Sigmoid colon (tissue), 7 donors: Measurements from ENCODE around the gene CCDC148. TPM values are rescaled to one million over a fixed set of nuclear protein-coding genes. Genes with fewer than 3 reads are reported as not detected.

Experiments
- DNase-seq: peaks from one replicate; pipeline ENCODE4 v3.0.0-alpha.2; 2019
- H3K27ac ChIP-seq, 4 donors: fragments of 200-600 bp; sonication (generic); one replicate each; pipeline ENCODE4 v1.5.1; 2016 to 2019; ENCODE audit warnings: mild to moderate bottlenecking in 1 of 4
- H3K27me3 ChIP-seq, 3 donors: fragments of 200-600 bp; sonication (generic); one replicate each; pipeline ENCODE4 v1.5.1; 2019; ENCODE audit warnings: mild to moderate bottlenecking in 1 of 3
- H3K36me3 ChIP-seq, 4 donors: fragments of 200-600 bp; sonication (generic); one replicate each; pipeline ENCODE4 v1.5.1; 2016 to 2019
- H3K4me1 ChIP-seq, 4 donors: fragments of 200-600 bp; sonication (generic); one replicate each; pipeline ENCODE4 v1.5.1; 2017 to 2019
- H3K4me3 ChIP-seq, 4 donors: fragments of 200-600 bp; sonication (generic); one replicate each; pipeline ENCODE4 v1.5.1; 2017 to 2019; ENCODE audit warnings: mild to moderate bottlenecking in 2 of 4, moderate library complexity in 1 of 4
- H3K9me3 ChIP-seq, 4 donors: fragments of 200-600 bp in 3 of 4; sonication (generic) in 3 of 4; one replicate each; pipeline versions ENCODE4 v1.5.1 to v1.6.1; 2013 to 2019
- EP300 ChIP-seq, 4 donors: sonication (generic); formaldehyde crosslinking; IDR thresholded peaks; one replicate each; pipeline ENCODE4 v1.6.1; 2017; ENCODE audit warnings: antibody characterized with exemption in 4 of 4
- POLR2A ChIP-seq, 2 donors: fragments of 450-650 bp; IDR thresholded peaks; one replicate each; pipeline ENCODE4 v1.6.1; 2016; ENCODE audit warnings: antibody characterized with exemption in 2 of 2, mild to moderate bottlenecking in 2 of 2, moderate library complexity in 2 of 2
- POLR2AphosphoS5 ChIP-seq, 4 donors: sonication (generic); formaldehyde crosslinking; IDR thresholded peaks; one replicate each; pipeline ENCODE4 v1.6.1; 2017; ENCODE audit warnings: antibody characterized with exemption in 4 of 4
- WGBS, 2 donors: extraction: QIAGEN DNeasy Blood & Tissue Kit; methylation state at CpG; one replicate each; pipeline ENCODE4 v1.1.7; 2013; 5-methylcytosine and 5-hydroxymethylcytosine counted together
- intact Hi-C: fragments of 100-400 bp; cut with DNase I; formaldehyde crosslinking; loops from one replicate; pipeline ENCODE4 v1.15.1; 2023
- polyA plus RNA-seq, 3 donors: library from polyadenylated mRNA; stranded (reverse); fragments of 200-250 nt; gene quantifications; one replicate each; pipeline ENCODE4 v1.2.3, GENCODE V29; 2013
- total RNA-seq, 4 donors: library from RNA; depleted of rRNA; stranded (reverse); fragments of >200 nt; gene quantifications; one replicate each; pipeline ENCODE4 v1.1.0, GENCODE V29; 2016
- TF ChIP-seq, protein P1 (sequence below), 4 experiments: fragments of 450-650 bp in 3 of 4; fragments of 200-600 bp in 1 of 4; IDR thresholded peaks; one replicate each; pipeline ENCODE4 v1.5.1; 2016 to 2019; ENCODE audit warnings: antibody characterized with exemption in 4 of 4, mild to moderate bottlenecking in 3 of 4, moderate library complexity in 2 of 4
- donor health status: healthy with polysubstance abuse.
- donor health status: Bipolar disorder and iron deficiency.
- donor health status: healthy.

The CCDC148 gene
- total and polyA plus RNA-seq, 7 donors = 0.23 to 0.83 (median 0.36) TPM; not detected in 4

GRCh38 chr2:158174495-158174894, 282.1 kb downstream of the CCDC148 start:
- WGBS, 2 donors = 70 to 76% methylated on average over 1 of the region's 1 CpG
- H3K27ac ChIP-seq = no peak overlapping the region

DNA sequence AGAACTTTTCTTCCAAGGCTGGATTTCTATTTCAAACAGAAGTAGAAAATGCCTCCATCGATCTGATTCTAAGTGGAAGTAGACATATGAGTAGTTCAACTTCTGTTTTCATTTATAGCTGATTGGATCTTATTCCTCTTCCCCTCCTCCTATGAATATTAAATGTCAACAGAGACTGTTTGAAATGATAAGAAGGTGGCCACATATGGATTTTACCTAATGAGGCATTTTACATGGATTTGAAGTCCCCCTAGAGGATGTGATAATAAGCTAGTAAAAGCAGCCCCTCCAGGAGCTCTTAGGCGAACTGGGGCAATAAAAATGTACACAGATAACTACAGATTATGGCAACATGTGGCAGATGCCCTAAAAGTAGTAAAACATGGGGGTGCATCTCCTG, 283.8 kb downstream of the CCDC148 start:
- Histone ChIP-seq H3K27me3 (no peaks in the 10 kb centered on the region), H3K4me1 (no peaks in the 10 kb centered on the region), H3K36me3 (no peaks in the 10 kb centered on the region), H3K9me3 (no peaks in the 10 kb centered on the region), H3K27ac (no peak overlapping the region), H3K4me3 (no peak overlapping the region)
- TF ChIP-seq, protein P1, sequence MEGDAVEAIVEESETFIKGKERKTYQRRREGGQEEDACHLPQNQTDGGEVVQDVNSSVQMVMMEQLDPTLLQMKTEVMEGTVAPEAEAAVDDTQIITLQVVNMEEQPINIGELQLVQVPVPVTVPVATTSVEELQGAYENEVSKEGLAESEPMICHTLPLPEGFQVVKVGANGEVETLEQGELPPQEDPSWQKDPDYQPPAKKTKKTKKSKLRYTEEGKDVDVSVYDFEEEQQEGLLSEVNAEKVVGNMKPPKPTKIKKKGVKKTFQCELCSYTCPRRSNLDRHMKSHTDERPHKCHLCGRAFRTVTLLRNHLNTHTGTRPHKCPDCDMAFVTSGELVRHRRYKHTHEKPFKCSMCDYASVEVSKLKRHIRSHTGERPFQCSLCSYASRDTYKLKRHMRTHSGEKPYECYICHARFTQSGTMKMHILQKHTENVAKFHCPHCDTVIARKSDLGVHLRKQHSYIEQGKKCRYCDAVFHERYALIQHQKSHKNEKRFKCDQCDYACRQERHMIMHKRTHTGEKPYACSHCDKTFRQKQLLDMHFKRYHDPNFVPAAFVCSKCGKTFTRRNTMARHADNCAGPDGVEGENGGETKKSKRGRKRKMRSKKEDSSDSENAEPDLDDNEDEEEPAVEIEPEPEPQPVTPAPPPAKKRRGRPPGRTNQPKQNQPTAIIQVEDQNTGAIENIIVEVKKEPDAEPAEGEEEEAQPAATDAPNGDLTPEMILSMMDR (IDR thresholded peaks at IDR 0.05) = no peak
- no peak for TF ChIP-seq EP300 (IDR thresholded peaks at IDR 0.05)
- no peak for TF ChIP-seq POLR2A (IDR thresholded peaks at IDR 0.05)
- no peak for TF ChIP-seq POLR2AphosphoS5 (IDR thresholded peaks at IDR 0.05)
- 36 to 39% methylated on average over 2 of the region's 2 CpGs for WGBS, 2 donors
- intact Hi-C loops = no loop called here
- no peak for DNase-seq

More at GRCh38 chr2:158174495-158174894, 282.1 kb downstream of the CCDC148 start:
- DNase-seq = no peak
- H3K4me1 ChIP-seq = no peaks in the 10 kb centered on the region
- H3K4me3 ChIP-seq = no peak overlapping the region
- H3K36me3 ChIP-seq = no peaks in the 10 kb centered on the region
- H3K27me3 ChIP-seq = no peaks in the 10 kb centered on the region
- intact Hi-C loops = no loop called here
- no peak for TF ChIP-seq POLR2A (IDR thresholded peaks at IDR 0.05)
- TF ChIP-seq, protein P1 (IDR thresholded peaks at IDR 0.05) = no peak
- no peak for TF ChIP-seq EP300 (IDR thresholded peaks at IDR 0.05)
- TF ChIP-seq POLR2AphosphoS5 (IDR thresholded peaks at IDR 0.05) = no peak
- no peaks in the 10 kb centered on the region for H3K9me3 ChIP-seq

DNA sequence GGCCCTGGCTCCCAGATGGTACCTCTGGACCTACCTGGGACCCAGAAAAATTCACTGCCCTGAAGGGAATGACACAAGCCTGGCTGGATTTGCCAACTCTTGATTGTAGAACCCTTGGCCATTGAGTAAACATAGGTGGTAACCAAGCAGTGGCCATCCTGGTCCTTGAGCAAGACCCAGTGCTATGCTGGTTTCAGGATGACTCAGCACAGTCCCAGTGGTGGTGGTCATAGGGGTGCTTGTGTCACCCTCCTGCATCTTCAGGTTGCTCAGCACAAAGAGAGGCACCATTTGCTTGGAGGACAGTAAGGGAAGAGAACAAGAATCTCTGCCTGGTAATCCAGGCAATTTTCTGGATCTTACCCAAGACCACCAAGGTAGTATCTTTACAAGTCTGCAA, 302.0 kb downstream of the CCDC148 start:
- no peaks in the 10 kb centered on the region for H3K9me3 ChIP-seq
- no peaks in the 10 kb centered on the region for H3K27me3 ChIP-seq
- H3K36me3 ChIP-seq = no peaks in the 10 kb centered on the region
- H3K27ac ChIP-seq = no peak overlapping the region
- H3K4me3 ChIP-seq = no peak overlapping the region
- no peaks in the 10 kb centered on the region for H3K4me1 ChIP-seq
- intact Hi-C loops = no loop called here
- DNase-seq = no peak
- TF ChIP-seq, protein P1 (IDR thresholded peaks at IDR 0.05) = no peak
- TF ChIP-seq POLR2AphosphoS5 (IDR thresholded peaks at IDR 0.05) (no peak), POLR2A (IDR thresholded peaks at IDR 0.05) (no peak), EP300 (IDR thresholded peaks at IDR 0.05) (no peak)

DNA sequence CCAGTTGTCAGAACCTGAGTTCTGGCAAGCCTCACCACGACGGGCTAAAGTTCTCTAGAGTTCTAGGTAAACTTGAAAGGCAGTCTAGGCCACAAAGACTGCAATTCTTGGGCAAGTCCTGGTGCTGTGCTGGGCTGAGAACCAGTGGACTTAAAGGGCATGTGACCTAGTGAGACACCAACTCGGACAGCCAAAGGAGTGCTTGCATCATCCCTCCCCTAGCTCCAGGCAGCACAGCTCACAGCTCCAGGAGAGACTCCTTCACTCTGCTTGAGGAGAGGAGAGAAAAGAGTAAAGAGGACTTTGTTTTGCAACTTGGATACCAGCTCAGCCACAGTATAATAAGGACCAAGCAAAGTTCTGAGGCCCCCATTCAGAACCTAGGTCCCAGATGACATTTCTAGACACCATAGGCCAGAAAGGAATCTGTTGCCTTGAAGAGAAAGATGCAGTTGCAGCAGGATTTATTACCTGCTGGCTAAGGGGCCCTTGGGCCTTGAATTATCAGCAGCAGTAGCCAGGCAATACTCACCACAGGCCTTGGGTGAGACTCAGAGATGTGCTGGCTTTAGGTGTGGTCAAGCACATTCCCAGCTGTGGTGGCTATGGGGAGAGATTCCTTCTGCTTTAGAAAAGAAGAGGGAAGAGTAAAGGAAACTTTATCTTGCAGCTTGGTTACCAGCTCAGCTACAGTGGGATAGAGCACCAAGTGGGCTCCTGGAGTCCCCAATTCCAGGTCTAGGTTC, 303.1 kb downstream of the CCDC148 start:
- Histone ChIP-seq H3K9me3 (no peaks in the 10 kb centered on the region), H3K4me3 (no peak overlapping the region), H3K27me3 (no peaks in the 10 kb centered on the region), H3K27ac (no peak overlapping the region), H3K36me3 (no peaks in the 10 kb centered on the region), H3K4me1 (no peaks in the 10 kb centered on the region)
- intact Hi-C loops = no loop called here
- no peak for DNase-seq
- WGBS, 2 donors = 74 to 92% methylated on average over 3 of the region's 3 CpGs
- no peak for TF ChIP-seq POLR2AphosphoS5 (IDR thresholded peaks at IDR 0.05)

- TF ChIP-seq EP300 (IDR thresholded peaks at IDR 0.05) = no peak
- DNase-seq = no peak
- no peak overlapping the region for H3K4me3 ChIP-seq
- H3K36me3 ChIP-seq = no peaks in the 10 kb centered on the region
- no peaks in the 10 kb centered on the region for H3K9me3 ChIP-seq
- H3K27me3 ChIP-seq = no peaks in the 10 kb centered on the region
- H3K27ac ChIP-seq = no peak overlapping the region
- intact Hi-C loops = no loop called here
- H3K4me1 ChIP-seq = no peaks in the 10 kb centered on the region
- 90 to 97% methylated on average over 13 of the region's 13 CpGs for WGBS, 2 donors
Observed at GRCh38 chr2:158144914-158145625, 311.5 kb downstream of the CCDC148 start.
